Osteocyte (in vitro differentiated cells): ENCODE measurements around the gene VWA7. TPM values are rescaled to one million over a fixed set of nuclear protein-coding genes. Genes with fewer than 3 reads are reported as not detected.
"Not testable (repeated sequence)": the region's sequence is repeated elsewhere in the genome, so short reads cannot be mapped to it uniquely, and the experiment has no call there.

Experiments used
- DNase-seq: peaks from one replicate; pipeline ENCODE4 v3.0.0; 2021; ENCODE audit warnings: mixed read lengths; ENCODE audit not compliant: unreplicated experiment; ENCODE audit errors: extremely low spot score
- H3K27ac Mint-ChIP-seq: one replicate; pipeline ENCODE4 v1.8.0; 2021; ENCODE audit warnings: mild to moderate bottlenecking, mixed read lengths; ENCODE audit not compliant: unreplicated experiment
- H3K27me3 Mint-ChIP-seq: one replicate; pipeline ENCODE4 v1.8.0; 2021; ENCODE audit warnings: mixed read lengths; ENCODE audit not compliant: unreplicated experiment
- H3K36me3 Mint-ChIP-seq: one replicate; pipeline ENCODE4 v1.8.0; 2021; ENCODE audit warnings: mixed read lengths; ENCODE audit not compliant: unreplicated experiment
- H3K4me1 Mint-ChIP-seq: one replicate; pipeline ENCODE4 v1.8.0; 2021; ENCODE audit warnings: mixed read lengths; ENCODE audit not compliant: unreplicated experiment
- H3K4me3 Mint-ChIP-seq: one replicate; pipeline ENCODE4 v1.8.0; 2021; ENCODE audit warnings: mild to moderate bottlenecking, moderate library complexity, mixed read lengths; ENCODE audit not compliant: unreplicated experiment
- H3K9me3 Mint-ChIP-seq: one replicate; pipeline ENCODE4 v1.8.0; 2021; ENCODE audit warnings: mixed read lengths; ENCODE audit not compliant: unreplicated experiment
- CTCF ChIP-seq: fragments of 200-600 bp; sonication (generic); IDR thresholded peaks from 2 replicates; pipeline ENCODE4 v1.5.0; 2021; ENCODE audit warnings: antibody characterized with exemption, mild to moderate bottlenecking, moderate library complexity
- long read RNA-seq: library from polyadenylated mRNA; unstranded; transcript quantifications from one replicate; pipeline ENCODE4 v2.0.0, GENCODE V29; 2021
- total RNA-seq: library from RNA; stranded (reverse); gene quantifications from 2 replicates; pipeline ENCODE4 v1.2.1, GENCODE V29; 2021

Gene VWA7
- 0.50 and 0.94 TPM in 2 replicates for total RNA-seq
- long read RNA-seq = 0 reads

DNA sequence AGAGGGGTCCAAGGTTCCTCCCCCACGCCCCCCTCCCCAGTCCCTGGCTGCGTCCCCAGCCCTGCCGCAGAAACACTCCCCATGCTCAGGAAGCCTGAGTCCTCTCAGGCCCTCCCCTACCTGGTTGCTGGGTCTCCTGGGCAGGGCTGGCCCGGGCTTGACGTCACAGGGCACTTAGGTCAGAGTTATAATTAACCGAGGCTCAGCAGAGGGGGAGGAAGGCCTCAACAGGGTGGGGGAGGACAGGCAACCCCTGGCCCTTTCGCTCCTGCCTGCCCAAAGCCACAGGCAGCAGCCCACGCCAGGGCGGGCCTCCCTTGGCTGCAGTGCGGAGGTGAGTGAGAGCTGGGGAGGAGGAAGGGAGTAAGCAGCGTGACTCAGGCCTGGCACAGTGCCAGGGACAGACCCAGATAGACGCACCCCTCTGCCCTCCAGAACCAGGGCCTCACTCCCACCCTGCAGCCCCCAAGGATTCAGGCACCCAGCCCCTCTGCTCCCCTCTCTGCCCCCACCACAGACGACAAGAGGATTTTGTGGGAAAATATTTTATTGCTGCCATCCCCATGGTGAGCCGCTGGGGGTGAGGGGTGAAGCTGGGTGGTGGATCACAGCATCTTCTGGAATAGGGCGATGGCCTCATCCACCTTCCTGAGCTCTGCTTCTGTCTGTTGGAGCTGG is at the start of gene VWA7:
Gene VWA7 (minus strand): TSS at position 340 of the 678 bp plus-strand sequence. CDS start 549 bp downstream, outside the sequence.
- Mint-ChIP-seq H3K27ac (no peak within 1 kb of the TSS), H3K4me3 (no peak within 1 kb of the TSS), H3K27me3 (no peaks in the 10 kb centered on the region), H3K9me3 (no peaks in the 10 kb centered on the region), H3K4me1 (peaks cover 9% of the 10 kb centered on the region), H3K36me3 (peaks cover 6% of the 10 kb centered on the region)
- no peak for TF ChIP-seq CTCF
- no peak for DNase-seq

GRCh38 chr6:31826793-31827285 is 49.7 kb upstream of the VWA7 start:
- peaks cover 42% of the 10 kb centered on the region for H3K4me1 Mint-ChIP-seq
- no peaks in the 10 kb centered on the region for H3K36me3 Mint-ChIP-seq
- H3K4me3 Mint-ChIP-seq = peak overlapping the region; percentile 87
- H3K27me3 Mint-ChIP-seq = no peaks in the 10 kb centered on the region
- DNase-seq = peak; percentile 88
- no peaks in the 10 kb centered on the region for H3K9me3 Mint-ChIP-seq
- H3K27ac Mint-ChIP-seq = peak overlapping the region; percentile 99
- no peak for TF ChIP-seq CTCF

DNA sequence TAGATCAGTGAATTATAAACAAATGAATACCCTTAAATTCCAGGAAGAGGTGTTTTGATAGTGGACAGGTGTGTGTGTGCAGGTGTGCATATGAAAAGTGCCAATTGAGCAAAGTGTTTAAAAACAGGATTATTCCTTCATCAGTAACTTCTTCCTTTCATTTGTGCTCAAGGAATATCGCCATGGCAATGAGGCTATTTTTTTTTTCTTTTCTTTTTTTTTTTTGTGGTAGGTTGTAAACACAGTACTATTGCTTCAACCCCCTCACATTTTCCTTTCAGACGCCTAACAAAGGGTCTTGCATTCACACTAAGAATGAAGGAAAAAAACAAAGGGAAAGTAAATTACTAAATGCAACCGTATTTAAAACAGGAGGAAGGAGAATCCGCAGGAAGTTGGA is 48.4 kb upstream of the VWA7 start:
- Mint-ChIP-seq H3K4me1 (peaks cover 42% of the 10 kb centered on the region), H3K36me3 (no peaks in the 10 kb centered on the region), H3K27me3 (no peaks in the 10 kb centered on the region), H3K27ac (peak overlapping the region; percentile 99), H3K4me3 (peak overlapping the region; percentile 87), H3K9me3 (no peaks in the 10 kb centered on the region)
- no peak for TF ChIP-seq CTCF
- no peak for DNase-seq

DNA sequence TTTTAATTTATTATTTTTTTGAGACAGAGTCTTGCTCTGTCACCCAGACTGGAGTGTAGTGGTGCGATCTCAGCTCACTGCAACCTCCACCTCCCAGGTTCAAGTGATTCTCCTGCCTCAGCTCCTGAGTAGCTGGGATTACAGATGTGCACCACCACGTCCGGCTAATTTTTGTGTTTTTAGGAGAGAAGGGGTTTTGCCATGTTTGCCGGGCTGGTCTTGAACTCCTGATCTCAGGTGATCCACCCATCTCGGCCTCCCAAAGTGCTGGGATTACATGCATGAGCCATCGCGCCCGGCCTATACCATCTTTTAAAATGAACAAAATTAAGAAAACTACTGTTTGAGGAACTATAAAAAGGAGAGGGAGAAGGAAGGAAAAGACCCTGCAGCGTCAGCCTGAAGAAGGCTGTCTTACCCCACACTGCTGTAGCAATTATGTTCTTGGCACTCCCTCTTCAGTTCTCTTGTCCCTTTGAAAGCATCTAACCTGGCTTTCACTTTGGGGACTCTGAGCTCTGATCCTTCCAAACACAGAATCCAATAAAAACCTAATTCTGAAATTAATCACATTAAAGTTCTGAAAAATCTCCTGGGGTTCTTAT is 46.6 kb upstream of the VWA7 start:
- not testable (repeated sequence) for H3K36me3 Mint-ChIP-seq, H3K4me3 Mint-ChIP-seq, H3K27me3 Mint-ChIP-seq, DNase-seq, H3K27ac Mint-ChIP-seq, H3K9me3 Mint-ChIP-seq
- H3K4me1 Mint-ChIP-seq = peaks cover 39% of the 10 kb centered on the region

- no peak for DNase-seq
- Mint-ChIP-seq H3K4me1 (peaks cover 44% of the 10 kb centered on the region), H3K4me3 (peak overlapping the region; percentile 90), H3K36me3 (no peaks in the 10 kb centered on the region), H3K27ac (peak overlapping the region; percentile 99), H3K27me3 (no peaks in the 10 kb centered on the region), H3K9me3 (no peaks in the 10 kb centered on the region)
- TF ChIP-seq CTCF = no peak
These were observed 45.1 kb upstream of the VWA7 start for GRCh38 chr6:31822036-31822821.
